Endothelial cell of umbilical vein (primary cell): Measurements from ENCODE around the gene CCDC80.

ENCODE experiments used
- POLR2A ChIP-seq: IDR thresholded peaks from 2 replicates; pipeline ENCODE4 v1.6.1; 2012; ENCODE audit warnings: low read depth, mild to moderate bottlenecking, control low read depth, low read length
- TF ChIP-seq, protein P1 (sequence below), 2 donors: IDR thresholded peaks; 1 replicate in 1 of 2; 2 replicates in 1 of 2; pipeline ENCODE4 v1.5.1; 2011; ENCODE audit warnings: low read length in 2 of 2, mild to moderate bottlenecking in 2 of 2, moderate library complexity in 2 of 2, control low read depth in 1 of 2, inconsistent platforms in 1 of 2, low read depth in 1 of 2; ENCODE audit not compliant: insufficient read depth in 1 of 2; ENCODE audit errors: extremely low read depth in 1 of 2

GRCh38 chr3:112672716-112673541 lies 32.0 kb upstream of the CCDC80 start:
- TF ChIP-seq, protein P1, sequence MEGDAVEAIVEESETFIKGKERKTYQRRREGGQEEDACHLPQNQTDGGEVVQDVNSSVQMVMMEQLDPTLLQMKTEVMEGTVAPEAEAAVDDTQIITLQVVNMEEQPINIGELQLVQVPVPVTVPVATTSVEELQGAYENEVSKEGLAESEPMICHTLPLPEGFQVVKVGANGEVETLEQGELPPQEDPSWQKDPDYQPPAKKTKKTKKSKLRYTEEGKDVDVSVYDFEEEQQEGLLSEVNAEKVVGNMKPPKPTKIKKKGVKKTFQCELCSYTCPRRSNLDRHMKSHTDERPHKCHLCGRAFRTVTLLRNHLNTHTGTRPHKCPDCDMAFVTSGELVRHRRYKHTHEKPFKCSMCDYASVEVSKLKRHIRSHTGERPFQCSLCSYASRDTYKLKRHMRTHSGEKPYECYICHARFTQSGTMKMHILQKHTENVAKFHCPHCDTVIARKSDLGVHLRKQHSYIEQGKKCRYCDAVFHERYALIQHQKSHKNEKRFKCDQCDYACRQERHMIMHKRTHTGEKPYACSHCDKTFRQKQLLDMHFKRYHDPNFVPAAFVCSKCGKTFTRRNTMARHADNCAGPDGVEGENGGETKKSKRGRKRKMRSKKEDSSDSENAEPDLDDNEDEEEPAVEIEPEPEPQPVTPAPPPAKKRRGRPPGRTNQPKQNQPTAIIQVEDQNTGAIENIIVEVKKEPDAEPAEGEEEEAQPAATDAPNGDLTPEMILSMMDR (IDR thresholded peaks at IDR 0.05; ENCODE audit: extremely low read depth in 1 of 2, insufficient read depth in 1 of 2, low read depth in 1 of 2, low read length in 2 of 2), result no peak
- TF ChIP-seq POLR2A, result no peak
